Fibroblast of mammary gland (primary cell): ENCODE data around the gene GULP1.

Source experiments
- DNase-seq: peaks from one replicate; pipeline ENCODE4 v3.0.0-alpha.2; 2010; ENCODE audit warnings: low read depth
- H3K4me3 ChIP-seq: 2 replicates; pipeline ENCODE4 v1.5.1; 2011; ENCODE audit warnings: low read depth, mild to moderate bottlenecking, low read length, moderate library complexity; ENCODE audit not compliant: control insufficient read depth
- TF ChIP-seq, protein P1 (sequence below): conservative IDR thresholded peaks from 2 replicates; pipeline ENCODE4 v1.5.1; 2011; ENCODE audit warnings: low read depth, low read length, inconsistent platforms; ENCODE audit not compliant: control insufficient read depth, insufficient read depth

GULP1 gene

DNA sequence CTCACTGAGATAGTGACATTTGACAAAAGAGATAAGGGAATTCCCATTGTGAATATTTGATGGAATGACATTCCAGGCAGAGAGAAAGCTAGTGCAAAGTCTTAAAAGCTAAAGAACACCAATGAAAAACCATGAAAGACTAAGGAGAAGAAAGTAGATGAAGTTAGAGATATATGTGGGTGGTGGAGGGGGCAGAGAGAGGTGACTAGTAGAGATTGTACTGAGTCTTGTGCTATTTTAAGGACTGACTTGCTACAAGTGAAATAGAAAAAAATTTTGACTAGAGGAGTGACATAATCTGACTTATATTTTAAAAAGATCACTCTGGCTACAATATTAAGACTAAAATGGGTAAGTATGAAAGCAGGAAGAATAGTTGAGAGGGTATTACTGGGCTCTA, 35.3 kb upstream of the GULP1 start:
- no peak for DNase-seq
- no peak overlapping the region for H3K4me3 ChIP-seq
- TF ChIP-seq, protein P1, sequence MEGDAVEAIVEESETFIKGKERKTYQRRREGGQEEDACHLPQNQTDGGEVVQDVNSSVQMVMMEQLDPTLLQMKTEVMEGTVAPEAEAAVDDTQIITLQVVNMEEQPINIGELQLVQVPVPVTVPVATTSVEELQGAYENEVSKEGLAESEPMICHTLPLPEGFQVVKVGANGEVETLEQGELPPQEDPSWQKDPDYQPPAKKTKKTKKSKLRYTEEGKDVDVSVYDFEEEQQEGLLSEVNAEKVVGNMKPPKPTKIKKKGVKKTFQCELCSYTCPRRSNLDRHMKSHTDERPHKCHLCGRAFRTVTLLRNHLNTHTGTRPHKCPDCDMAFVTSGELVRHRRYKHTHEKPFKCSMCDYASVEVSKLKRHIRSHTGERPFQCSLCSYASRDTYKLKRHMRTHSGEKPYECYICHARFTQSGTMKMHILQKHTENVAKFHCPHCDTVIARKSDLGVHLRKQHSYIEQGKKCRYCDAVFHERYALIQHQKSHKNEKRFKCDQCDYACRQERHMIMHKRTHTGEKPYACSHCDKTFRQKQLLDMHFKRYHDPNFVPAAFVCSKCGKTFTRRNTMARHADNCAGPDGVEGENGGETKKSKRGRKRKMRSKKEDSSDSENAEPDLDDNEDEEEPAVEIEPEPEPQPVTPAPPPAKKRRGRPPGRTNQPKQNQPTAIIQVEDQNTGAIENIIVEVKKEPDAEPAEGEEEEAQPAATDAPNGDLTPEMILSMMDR, result no peak

DNA sequence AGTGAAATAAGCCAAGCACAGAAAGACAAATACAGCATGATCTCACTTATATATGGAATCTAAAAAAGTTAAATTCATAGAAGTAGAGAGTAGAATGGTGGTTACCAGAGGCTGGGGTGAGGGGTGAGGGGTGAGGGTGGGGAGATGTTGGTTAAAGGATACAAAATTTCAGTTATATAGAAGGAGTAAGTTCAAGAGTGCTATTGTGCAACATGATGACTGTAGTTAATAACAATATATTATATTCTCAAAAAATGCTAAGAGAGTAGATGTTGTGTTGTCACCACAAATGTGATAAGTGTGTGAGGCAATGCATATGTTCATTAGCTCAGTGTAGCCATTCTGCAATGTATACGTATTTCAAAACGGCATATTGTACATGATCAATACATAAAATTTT, 26.4 kb upstream of the GULP1 start:
- DNase-seq, result no peak
- no peak overlapping the region for H3K4me3 ChIP-seq
- TF ChIP-seq, protein P1, result no peak

DNA sequence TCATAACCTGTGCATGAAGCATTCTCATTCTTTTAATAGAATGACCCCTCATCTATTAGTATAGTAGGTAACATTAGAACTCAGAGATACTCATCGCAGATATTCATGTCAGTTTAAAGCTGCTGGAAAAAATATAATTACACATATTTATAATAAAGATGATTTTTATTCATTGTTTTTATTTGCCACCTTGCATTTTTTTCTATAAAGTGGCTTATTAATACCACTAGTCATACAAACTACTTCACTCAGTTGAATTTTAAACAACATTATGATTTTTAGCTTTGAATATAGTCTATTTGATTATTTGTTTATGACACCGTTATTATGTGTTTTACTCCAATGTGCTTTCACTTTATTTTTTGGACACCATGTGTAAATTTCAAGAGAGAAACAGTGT, 23.9 kb upstream of the GULP1 start:
- DNase-seq, result no peak
- TF ChIP-seq, protein P1, result no peak
- H3K4me3 ChIP-seq, result no peak overlapping the region

DNA sequence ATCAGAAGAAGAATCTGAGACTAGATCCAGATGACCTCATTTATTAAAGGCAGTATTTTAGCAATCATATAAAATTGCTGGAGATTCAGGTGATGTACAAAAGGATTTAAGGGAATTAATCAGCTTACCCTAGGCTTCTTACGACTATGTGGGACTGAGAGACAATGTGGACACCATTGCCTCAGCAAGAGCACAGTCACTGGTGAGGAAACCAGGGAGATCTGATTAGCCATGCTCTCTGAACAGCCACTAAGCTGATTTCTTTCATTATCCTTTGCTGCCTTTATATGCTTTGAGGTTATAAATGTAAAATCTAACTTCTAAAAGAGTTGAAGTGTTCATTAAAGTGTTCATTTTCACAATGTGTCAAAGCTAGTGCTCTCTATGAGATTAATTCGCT, 22.7 kb upstream of the GULP1 start:
- TF ChIP-seq, protein P1, result no peak
- DNase-seq, result no peak
- H3K4me3 ChIP-seq, result no peak overlapping the region

DNA sequence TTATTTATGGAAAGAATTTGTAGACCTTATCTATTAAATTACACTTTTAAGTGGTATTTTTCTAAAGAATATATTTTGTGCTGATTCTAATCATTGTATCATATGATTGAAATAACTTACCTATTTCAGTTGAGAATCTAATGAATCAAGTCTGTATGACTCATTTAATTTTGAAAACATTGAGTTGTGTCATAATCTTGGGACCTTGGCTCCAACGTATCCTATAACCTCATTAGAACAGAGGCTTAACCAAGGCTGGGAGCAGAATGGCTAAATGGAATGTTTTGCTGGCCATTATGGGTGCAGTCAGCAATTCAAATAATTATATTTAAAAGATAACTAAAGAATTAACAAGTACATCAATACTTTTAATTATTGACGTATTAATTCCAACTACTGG, 19.6 kb upstream of the GULP1 start:
- DNase-seq, result peak; percentile 36
- TF ChIP-seq, protein P1, result no peak

DNA sequence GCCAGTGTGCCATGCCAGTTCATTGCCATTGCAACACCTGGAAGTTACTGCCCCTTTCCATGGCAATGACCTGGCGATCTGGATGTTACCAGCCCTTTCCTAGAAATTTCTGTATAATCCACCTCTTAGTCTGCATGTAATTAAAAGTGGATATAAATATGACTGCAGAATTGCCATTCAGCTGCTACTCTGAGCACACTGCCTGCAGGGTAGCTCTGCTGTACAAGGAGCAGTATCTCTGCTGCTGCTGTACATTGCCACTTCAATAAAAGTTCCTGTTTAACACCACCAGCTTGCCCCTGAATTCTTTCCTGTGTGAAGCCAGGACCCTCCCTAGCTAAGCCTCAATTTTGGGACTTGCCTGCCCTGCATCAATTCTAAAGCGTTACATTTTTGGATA, 17.4 kb upstream of the GULP1 start:
- DNase-seq, result no peak
- TF ChIP-seq, protein P1, result no peak
- H3K4me3 ChIP-seq, result no peak overlapping the region

More for the DNA sequence above, 19.6 kb upstream of the GULP1 start:
- no peak overlapping the region for H3K4me3 ChIP-seq

DNA sequence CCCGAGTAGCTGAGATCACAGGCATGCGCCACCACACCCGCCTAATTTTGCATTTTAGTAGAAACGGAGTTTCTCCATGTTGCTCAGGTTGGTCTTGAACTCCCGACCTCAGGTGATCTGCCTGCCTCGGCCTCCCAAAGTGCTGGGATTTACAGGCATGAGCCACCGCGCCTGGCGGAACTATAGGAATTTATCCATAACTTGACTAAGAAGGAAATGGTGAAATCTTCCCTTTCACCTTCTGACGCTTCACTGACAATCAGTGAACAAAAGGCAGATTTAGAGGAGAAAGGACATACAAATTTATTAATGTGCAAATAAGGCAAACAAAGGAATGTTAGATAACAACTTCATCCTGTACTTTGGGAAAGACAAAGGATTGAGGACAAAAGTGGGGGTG, 15.4 kb upstream of the GULP1 start:
- TF ChIP-seq, protein P1, result no peak
- H3K4me3 ChIP-seq, result no peak overlapping the region
- DNase-seq, result no peak
